Spinal cord (tissue), 10 donors: ENCODE measurements around the gene LRP1B. TPM values are rescaled to one million over a fixed set of nuclear protein-coding genes. Genes with fewer than 3 reads are reported as not detected.

ENCODE experiments used
- DNase-seq, 6 donors: peaks; one replicate each; pipeline versions ENCODE4 v3.0.0 to v3.0.0-alpha.2; 2013 to 2015; ENCODE audit warnings: low spot score in 6 of 6, low read depth in 4 of 6
- H3K27ac ChIP-seq: one replicate; pipeline ENCODE4 v1.5.1; 2013; ENCODE audit warnings: low read depth, low read length, control low read depth
- H3K27me3 ChIP-seq: one replicate; pipeline ENCODE4 v1.6.1; 2013; ENCODE audit warnings: low read length; ENCODE audit not compliant: control insufficient read depth, insufficient read depth
- H3K36me3 ChIP-seq: one replicate; pipeline ENCODE4 v1.6.1; 2013; ENCODE audit warnings: low read length; ENCODE audit not compliant: control insufficient read depth, insufficient read depth
- H3K4me1 ChIP-seq: one replicate; pipeline ENCODE4 v1.6.1; 2013; ENCODE audit warnings: low read length; ENCODE audit not compliant: control insufficient read depth, insufficient read depth
- H3K4me3 ChIP-seq: one replicate; pipeline ENCODE4 v1.5.1; 2013; ENCODE audit warnings: low read depth, low read length, control low read depth
- H3K9me3 ChIP-seq: one replicate; pipeline ENCODE4 v1.6.1; 2013; ENCODE audit warnings: low read length; ENCODE audit not compliant: control insufficient read depth, insufficient read depth
- WGBS: methylation state at CpG from one replicate; pipeline ENCODE4 v1.1.5; 2013; ENCODE audit warnings: missing lambda C conversion rate; ENCODE audit not compliant: insufficient coverage; 5-methylcytosine and 5-hydroxymethylcytosine counted together
- polyA plus RNA-seq, 2 donors: library from polyadenylated mRNA; unstranded; fragments of 120-200 nt; gene quantifications; one replicate each; pipeline ENCODE4 v1.2.1, GENCODE V29; 2013; ENCODE audit not compliant: insufficient read length in 2 of 2
- total RNA-seq, 2 donors: library from RNA; depleted of rRNA in 1 of 2; stranded (reverse); fragments of 120-200 nt in 1 of 2; fragments of >200 nt in 1 of 2; gene quantifications; one replicate each; pipeline versions ENCODE4 v1.2.3 to v1.2.4, GENCODE V29; 2013 to 2014
- donor health status: healthy.

The LRP1B gene
- total and polyA plus RNA-seq, 4 donors, result 22.1 to 70.2 (median 32.1) TPM

- WGBS, result no CpG with 5 or more reads among the region's 7 CpGs
- H3K4me3 ChIP-seq, result no peak overlapping the region
- H3K36me3 ChIP-seq, result no peaks in the 10 kb centered on the region
- no peak for DNase-seq
- no peaks in the 10 kb centered on the region for H3K4me1 ChIP-seq
- peaks cover 7% of the 10 kb centered on the region for H3K9me3 ChIP-seq
- H3K27me3 ChIP-seq, result no peaks in the 10 kb centered on the region
- no peak overlapping the region for H3K27ac ChIP-seq
Observed at GRCh38 chr2:141589314-141589713, 541.5 kb downstream of the LRP1B start.

- no peak for DNase-seq
- Histone ChIP-seq H3K36me3 (no peaks in the 10 kb centered on the region), H3K4me3 (no peak overlapping the region), H3K27ac (no peak overlapping the region), H3K27me3 (no peaks in the 10 kb centered on the region), H3K9me3 (no peaks in the 10 kb centered on the region), H3K4me1 (no peaks in the 10 kb centered on the region)
- WGBS, result no CpG with 5 or more reads among the region's 1 CpG
Observed at GRCh38 chr2:141586985-141587384, 543.8 kb downstream of the LRP1B start.

GRCh38 chr2:141582213-141582612 lies 548.6 kb downstream of the LRP1B start:
- H3K9me3 ChIP-seq, result no peaks in the 10 kb centered on the region
- 40% methylated on average over 1 of the region's 3 CpGs for WGBS
- no peak overlapping the region for H3K4me3 ChIP-seq
- no peak for DNase-seq
- no peaks in the 10 kb centered on the region for H3K27me3 ChIP-seq
- H3K27ac ChIP-seq, result no peak overlapping the region
- no peaks in the 10 kb centered on the region for H3K36me3 ChIP-seq
- H3K4me1 ChIP-seq, result no peaks in the 10 kb centered on the region

DNA sequence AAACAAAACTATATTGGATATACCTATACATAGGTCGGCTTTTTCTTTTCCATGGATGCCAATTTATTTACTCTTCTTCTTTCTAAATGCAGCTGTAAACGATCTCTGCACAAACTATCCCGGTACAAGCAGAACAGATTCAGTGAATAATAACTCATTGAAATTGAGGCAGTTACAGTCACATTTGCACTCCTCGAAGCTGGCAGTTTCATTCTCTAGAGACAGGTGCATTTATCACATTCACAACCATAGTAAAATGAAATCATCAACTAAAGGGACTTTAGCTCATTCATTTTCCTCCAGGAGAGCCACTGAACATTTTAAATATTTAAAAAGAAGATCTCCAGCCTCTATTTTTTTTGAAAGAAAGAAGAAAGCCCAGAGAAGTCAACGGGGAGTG lies 551.7 kb downstream of the LRP1B start:
- no peak overlapping the region for H3K4me3 ChIP-seq
- H3K27me3 ChIP-seq, result no peaks in the 10 kb centered on the region
- DNase-seq, result peak in 1 of 6 donors; percentile 62
- no peak overlapping the region for H3K27ac ChIP-seq
- no peaks in the 10 kb centered on the region for H3K36me3 ChIP-seq
- H3K4me1 ChIP-seq, result no peaks in the 10 kb centered on the region
- H3K9me3 ChIP-seq, result peaks cover 1% of the 10 kb centered on the region
- WGBS, result 76% methylated on average over 3 of the region's 5 CpGs

DNA sequence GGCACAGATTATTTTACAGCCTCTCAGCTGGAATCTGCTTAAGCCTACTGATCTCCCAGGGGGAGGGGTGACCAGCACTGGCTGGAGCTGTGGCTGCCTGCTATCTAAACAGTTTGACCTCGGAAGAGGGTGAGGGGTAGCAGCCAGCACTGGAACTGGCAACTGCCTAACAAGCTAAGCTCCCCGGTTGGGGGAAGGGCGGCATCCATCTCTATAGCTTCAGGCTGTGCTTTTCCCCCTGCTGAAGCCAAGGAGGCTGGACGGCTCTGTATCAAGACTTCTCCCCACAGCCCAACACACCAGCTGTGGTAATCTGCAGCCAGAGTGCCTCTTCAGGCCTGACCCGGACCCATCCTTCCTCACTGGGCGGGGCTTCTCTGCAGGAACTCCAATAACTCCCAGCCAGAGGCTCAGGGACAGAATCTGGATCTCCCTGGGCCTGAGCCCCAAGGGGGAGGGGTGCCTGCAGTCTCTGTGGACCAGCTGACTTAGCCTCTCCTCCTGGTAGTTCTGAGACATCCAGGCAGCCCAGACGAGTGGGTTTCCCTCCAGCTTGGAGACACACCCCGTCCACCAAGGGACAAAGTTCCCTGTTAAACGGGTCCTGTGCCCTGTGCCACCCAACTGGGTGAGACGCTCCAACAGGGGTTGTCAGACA lies 560.2 kb downstream of the LRP1B start:
- Histone ChIP-seq H3K27ac (no peak overlapping the region), H3K27me3 (no peaks in the 10 kb centered on the region)
- WGBS, result 81% methylated on average over 10 of the region's 10 CpGs

GRCh38 chr2:141569941-141570340 lies 560.9 kb downstream of the LRP1B start:
- peaks cover 3% of the 10 kb centered on the region for H3K9me3 ChIP-seq
- no peaks in the 10 kb centered on the region for H3K36me3 ChIP-seq
- H3K27ac ChIP-seq, result no peak overlapping the region
- H3K27me3 ChIP-seq, result no peaks in the 10 kb centered on the region
- no peaks in the 10 kb centered on the region for H3K4me1 ChIP-seq
- WGBS, result no CpG with 5 or more reads among the region's 4 CpGs
- H3K4me3 ChIP-seq, result no peak overlapping the region
- DNase-seq, result no peak

More for the DNA sequence above, 560.2 kb downstream of the LRP1B start:
- Histone ChIP-seq H3K4me3 (no peak overlapping the region), H3K9me3 (peaks cover 3% of the 10 kb centered on the region), H3K36me3 (no peaks in the 10 kb centered on the region), H3K4me1 (no peaks in the 10 kb centered on the region)
- no peak for DNase-seq

DNA sequence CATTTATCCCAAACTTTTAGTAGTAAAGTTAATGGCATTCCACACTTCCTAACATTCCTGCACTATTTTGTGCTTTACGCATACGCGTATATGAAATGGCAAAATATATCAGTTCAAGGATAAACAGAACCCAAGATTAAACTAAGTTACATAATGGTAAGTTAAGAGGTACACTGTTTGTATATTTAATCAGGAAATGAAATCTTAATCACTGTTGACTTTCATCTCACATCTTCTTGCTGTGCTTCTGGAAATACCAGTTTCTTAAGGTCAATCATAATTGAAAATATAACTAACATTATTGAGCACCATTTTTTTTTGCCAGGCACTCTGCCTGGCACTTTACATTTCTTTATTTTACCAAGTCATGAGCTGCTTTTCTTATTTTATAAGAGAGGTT lies 565.2 kb downstream of the LRP1B start:
- no peak overlapping the region for H3K4me3 ChIP-seq
- no peak for DNase-seq
- no peaks in the 10 kb centered on the region for H3K27me3 ChIP-seq
- peaks cover 2% of the 10 kb centered on the region for H3K9me3 ChIP-seq
- no peaks in the 10 kb centered on the region for H3K4me1 ChIP-seq
- WGBS, result no CpG with 5 or more reads among the region's 3 CpGs
- H3K27ac ChIP-seq, result no peak overlapping the region
- no peaks in the 10 kb centered on the region for H3K36me3 ChIP-seq

DNA sequence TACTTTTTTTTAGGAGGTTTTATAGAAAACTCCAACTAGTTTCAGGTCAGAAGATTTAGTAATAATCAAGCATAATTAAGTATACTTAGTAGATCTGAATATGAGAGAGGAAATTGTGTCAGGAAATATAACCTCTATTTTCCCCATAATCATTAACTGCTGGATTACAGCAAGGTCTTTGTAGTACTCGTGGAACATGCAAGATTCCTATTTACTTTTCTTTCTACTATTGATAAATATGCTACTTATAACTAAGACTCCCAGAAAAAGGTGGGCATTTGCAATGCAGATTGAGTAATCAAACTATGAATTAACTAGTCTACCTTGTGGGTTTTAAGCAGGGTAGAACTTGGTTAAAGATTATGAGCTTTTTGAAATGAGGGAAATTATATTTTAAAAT lies 570.1 kb downstream of the LRP1B start:
- H3K9me3 ChIP-seq, result no peaks in the 10 kb centered on the region
- H3K27ac ChIP-seq, result no peak overlapping the region
- no peaks in the 10 kb centered on the region for H3K27me3 ChIP-seq
- DNase-seq, result no peak
- WGBS, result no CpG with 5 or more reads among the region's 1 CpG
- no peak overlapping the region for H3K4me3 ChIP-seq
- H3K36me3 ChIP-seq, result no peaks in the 10 kb centered on the region
- H3K4me1 ChIP-seq, result no peaks in the 10 kb centered on the region

GRCh38 chr2:141557329-141558095 lies 573.3 kb downstream of the LRP1B start:
- no peak for DNase-seq
- WGBS, result no CpG with 5 or more reads among the region's 4 CpGs

More at GRCh38 chr2:141557329-141558095, 573.3 kb downstream of the LRP1B start:
- H3K27ac ChIP-seq, result no peak overlapping the region
- H3K9me3 ChIP-seq, result no peaks in the 10 kb centered on the region
- no peak overlapping the region for H3K4me3 ChIP-seq
- H3K4me1 ChIP-seq, result no peaks in the 10 kb centered on the region
- no peaks in the 10 kb centered on the region for H3K36me3 ChIP-seq
- H3K27me3 ChIP-seq, result no peaks in the 10 kb centered on the region
